ENCODE measurements around the gene MYH11.

DNA sequence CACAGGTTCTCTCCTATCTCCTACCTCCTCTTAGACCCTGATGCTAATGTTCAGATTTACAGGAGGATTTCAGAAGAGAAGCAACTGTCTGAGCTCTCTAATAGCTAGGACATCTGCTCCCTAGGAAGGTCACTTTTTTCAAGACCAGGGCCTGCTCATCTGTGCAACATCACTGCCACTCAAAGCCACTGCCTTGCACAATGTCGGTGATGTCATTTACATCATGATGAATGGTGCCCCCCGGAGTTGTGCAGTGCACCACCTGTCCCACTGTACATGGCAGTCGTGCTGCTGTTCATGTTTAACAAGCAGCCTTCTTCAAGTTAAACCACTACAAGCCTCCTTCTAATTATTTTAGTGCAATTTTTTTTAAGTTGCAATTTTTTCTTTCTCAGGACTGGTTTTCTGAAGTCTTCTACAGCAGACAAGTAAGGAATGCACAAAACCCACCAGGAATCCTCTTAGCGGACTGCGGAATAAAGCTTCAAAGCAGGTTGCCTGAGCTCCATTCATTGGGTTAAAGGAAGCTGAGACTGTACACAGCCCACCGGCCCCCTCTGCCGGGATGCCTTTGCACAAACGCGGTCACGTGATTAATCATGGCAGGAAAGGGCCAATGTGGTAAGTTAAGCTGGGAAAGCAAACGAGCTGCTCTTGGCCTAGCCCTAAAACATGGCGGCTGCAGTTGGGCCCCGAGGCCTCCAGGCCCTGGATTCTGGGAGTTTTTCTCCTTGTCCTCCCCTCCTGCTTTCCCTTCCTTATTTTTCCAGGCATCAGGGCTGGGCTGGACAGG lies 74.1 kb downstream of the MYH11 start:
- TF ChIP-seq POLR2A (IDR thresholded peaks at IDR 0.05; ENCODE audit: low read length) (no peak), GATA1 (IDR thresholded peaks at IDR 0.05; ENCODE audit: low read depth, low read length) (no peak)
